Measurements from ENCODE around the gene KRTAP5-7.

KRTAP5-7 gene

GRCh38 chr11:71483692-71484091, 43.4 kb upstream of the KRTAP5-7 start:
- Histone ChIP-seq H3K79me2 (ENCODE audit: insufficient read depth, low read length) (no peaks in the 10 kb centered on the region), H3K36me3 (ENCODE audit: insufficient read depth, low read length) (peaks cover 77% of the 10 kb centered on the region), H3K4me3 (ENCODE audit: low read depth in 1 of 2, low read length in 2 of 2) (no peak overlapping the region), H2AFZ (ENCODE audit: low read depth, low read length) (no peak overlapping the region), H4K20me1 (ENCODE audit: insufficient read depth, low read length) (peaks cover 5% of the 10 kb centered on the region; the same call in 1 of the 2 replicates), H3K4me2 (ENCODE audit: insufficient read depth, low read length) (no peak overlapping the region), H3K27ac (ENCODE audit: low read length) (no peak overlapping the region), H3K9me3 (ENCODE audit: insufficient read depth, low read length, severe bottlenecking) (no peaks in the 10 kb centered on the region), H3K27me3 (ENCODE audit: insufficient read depth, low read length, poor library complexity) (no peaks in the 10 kb centered on the region), H3K4me1 (ENCODE audit: insufficient read depth, low read length) (no peaks in the 10 kb centered on the region), H3K9ac (ENCODE audit: low read depth, low read length) (no peak overlapping the region)
- ATAC-seq (ENCODE audit: insufficient read depth, low read depth) (no peak), DNase-seq (no peak)
- TF ChIP-seq CTCF (IDR thresholded peaks at IDR 0.05; ENCODE audit: borderline replicate concordance, extremely low read depth, low read length, poor library complexity, severe bottlenecking) (no peak), EZH2 (IDR thresholded peaks at IDR 0.05; ENCODE audit: borderline replicate concordance, low read depth, low read length, severe bottlenecking) (no peak)

GRCh38 chr11:71484248-71485062, 42.6 kb upstream of the KRTAP5-7 start:
- H3K4me3 ChIP-seq (ENCODE audit: low read depth in 1 of 2, low read length in 2 of 2) = no peak overlapping the region
- H3K27ac ChIP-seq (ENCODE audit: low read length) = no peak overlapping the region
- H3K36me3 ChIP-seq (ENCODE audit: insufficient read depth, low read length) = peaks cover 72% of the 10 kb centered on the region
- no peaks in the 10 kb centered on the region for H3K4me1 ChIP-seq (ENCODE audit: insufficient read depth, low read length)
- H4K20me1 ChIP-seq (ENCODE audit: insufficient read depth, low read length) = peaks cover 5% of the 10 kb centered on the region; the same call in 1 of the 2 replicates
- H3K27me3 ChIP-seq (ENCODE audit: insufficient read depth, low read length, poor library complexity) = no peaks in the 10 kb centered on the region
- no peak overlapping the region for H3K4me2 ChIP-seq (ENCODE audit: insufficient read depth, low read length)
- DNase-seq (no peak), ATAC-seq (ENCODE audit: insufficient read depth, low read depth) (no peak)
- no peak overlapping the region for H2AFZ ChIP-seq (ENCODE audit: low read depth, low read length)
- H3K9ac ChIP-seq (ENCODE audit: low read depth, low read length) = no peak overlapping the region
- TF ChIP-seq CTCF (IDR thresholded peaks at IDR 0.05; ENCODE audit: borderline replicate concordance, extremely low read depth, low read length, poor library complexity, severe bottlenecking) (no peak), EZH2 (IDR thresholded peaks at IDR 0.05; ENCODE audit: borderline replicate concordance, low read depth, low read length, severe bottlenecking) (no peak)
- H3K9me3 ChIP-seq (ENCODE audit: insufficient read depth, low read length, severe bottlenecking) = no peaks in the 10 kb centered on the region
- H3K79me2 ChIP-seq (ENCODE audit: insufficient read depth, low read length) = no peaks in the 10 kb centered on the region

GRCh38 chr11:71485063-71485399, 42.0 kb upstream of the KRTAP5-7 start:
- ATAC-seq (ENCODE audit: insufficient read depth, low read depth) = no peak

More at GRCh38 chr11:71485063-71485399, 42.0 kb upstream of the KRTAP5-7 start:
- H2AFZ ChIP-seq (ENCODE audit: low read depth, low read length) = no peak overlapping the region
- no peak overlapping the region for H3K9ac ChIP-seq (ENCODE audit: low read depth, low read length)
- H3K27ac ChIP-seq (ENCODE audit: low read length) = no peak overlapping the region
- TF ChIP-seq CTCF (IDR thresholded peaks at IDR 0.05; ENCODE audit: borderline replicate concordance, extremely low read depth, low read length, poor library complexity, severe bottlenecking) (no peak), EZH2 (IDR thresholded peaks at IDR 0.05; ENCODE audit: borderline replicate concordance, low read depth, low read length, severe bottlenecking) (no peak)
- no peak for DNase-seq
- H3K36me3 ChIP-seq (ENCODE audit: insufficient read depth, low read length) = peaks cover 72% of the 10 kb centered on the region
- no peak overlapping the region for H3K4me2 ChIP-seq (ENCODE audit: insufficient read depth, low read length)
- H3K9me3 ChIP-seq (ENCODE audit: insufficient read depth, low read length, severe bottlenecking) = no peaks in the 10 kb centered on the region
- H3K4me1 ChIP-seq (ENCODE audit: insufficient read depth, low read length) = no peaks in the 10 kb centered on the region
- no peaks in the 10 kb centered on the region for H3K79me2 ChIP-seq (ENCODE audit: insufficient read depth, low read length)
- H3K27me3 ChIP-seq (ENCODE audit: insufficient read depth, low read length, poor library complexity) = no peaks in the 10 kb centered on the region
- H4K20me1 ChIP-seq (ENCODE audit: insufficient read depth, low read length) = peaks cover 5% of the 10 kb centered on the region; the same call in 1 of the 2 replicates
- no peak overlapping the region for H3K4me3 ChIP-seq (ENCODE audit: low read depth in 1 of 2, low read length in 2 of 2)

Data from DND-41 (cell line).